ENCODE measurements around the gene RAX2.

The RAX2 gene

DNA sequence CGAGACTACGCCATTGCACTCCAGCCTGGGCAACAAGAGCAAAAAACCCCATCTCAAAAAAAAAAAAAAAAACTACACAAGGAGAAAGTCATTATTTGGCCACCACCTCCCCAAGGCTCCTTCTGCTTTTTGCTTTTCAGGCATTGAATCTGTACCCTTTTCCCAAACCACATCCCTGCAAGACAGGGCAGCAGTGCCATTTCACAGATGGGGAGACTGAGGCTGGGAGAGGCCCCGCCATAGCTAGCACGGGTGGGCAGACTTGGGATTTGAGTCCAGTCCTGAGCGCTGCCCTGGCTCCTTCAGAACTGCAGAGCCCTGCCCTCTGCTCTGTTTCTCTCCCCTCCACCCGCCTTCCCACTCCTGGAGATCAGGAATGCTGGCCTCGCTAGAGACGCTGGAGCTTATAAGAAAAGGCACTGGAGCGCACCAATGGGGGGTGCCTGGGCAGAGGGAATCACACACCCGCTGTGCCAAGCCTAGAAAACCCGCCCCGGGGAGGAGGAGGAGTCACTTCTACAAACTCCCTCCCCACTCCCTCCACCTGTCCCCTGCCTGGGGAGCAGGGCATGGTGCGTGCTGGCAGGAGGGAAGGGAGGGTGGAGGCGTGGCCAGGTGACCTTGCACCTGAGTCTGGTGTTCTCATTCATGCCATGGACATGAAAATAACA, 46.3 kb downstream of the RAX2 start:
- Histone ChIP-seq H3K4me3 (ENCODE audit: low read depth, low read length) (no peak overlapping the region), H3K4me1 (ENCODE audit: control insufficient read depth, insufficient read depth, low read length) (peaks cover 7% of the 10 kb centered on the region), H3K9me3 (ENCODE audit: control insufficient read depth, insufficient read depth, low read length) (no peaks in the 10 kb centered on the region), H3K9ac (ENCODE audit: low read depth, low read length) (no peak overlapping the region), H3K27me3 (ENCODE audit: control insufficient read depth, insufficient read depth, low read length) (no peaks in the 10 kb centered on the region), H3K36me3 (ENCODE audit: control insufficient read depth, insufficient read depth, low read length) (peaks cover 3% of the 10 kb centered on the region)

DNA sequence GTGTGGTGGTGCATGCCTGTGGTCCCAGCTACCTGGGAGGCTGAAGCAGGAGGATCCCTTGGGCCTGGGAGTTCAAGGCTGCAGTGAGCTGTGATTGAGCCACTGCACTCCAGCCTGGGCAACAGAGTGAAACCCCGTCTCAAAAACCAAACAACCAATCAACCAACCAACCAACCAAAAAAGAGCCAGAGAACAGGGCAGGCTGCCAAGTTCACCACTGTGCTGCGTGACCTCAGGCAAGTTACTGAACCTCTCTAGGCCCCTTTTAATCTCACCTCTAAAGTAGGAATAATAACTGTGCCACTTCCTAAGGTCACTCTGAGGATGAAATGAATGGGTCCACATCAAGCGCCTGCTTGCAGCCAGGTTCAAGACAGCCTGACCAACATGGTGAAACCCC, 46.9 kb downstream of the RAX2 start:
- peaks cover 3% of the 10 kb centered on the region for H3K36me3 ChIP-seq (ENCODE audit: control insufficient read depth, insufficient read depth, low read length)
- H3K4me3 ChIP-seq (ENCODE audit: low read depth, low read length) = no peak overlapping the region
- peaks cover 7% of the 10 kb centered on the region for H3K4me1 ChIP-seq (ENCODE audit: control insufficient read depth, insufficient read depth, low read length)
- H3K9me3 ChIP-seq (ENCODE audit: control insufficient read depth, insufficient read depth, low read length) = no peaks in the 10 kb centered on the region
- H3K27me3 ChIP-seq (ENCODE audit: control insufficient read depth, insufficient read depth, low read length) = no peaks in the 10 kb centered on the region
- H3K9ac ChIP-seq (ENCODE audit: low read depth, low read length) = no peak overlapping the region

DNA sequence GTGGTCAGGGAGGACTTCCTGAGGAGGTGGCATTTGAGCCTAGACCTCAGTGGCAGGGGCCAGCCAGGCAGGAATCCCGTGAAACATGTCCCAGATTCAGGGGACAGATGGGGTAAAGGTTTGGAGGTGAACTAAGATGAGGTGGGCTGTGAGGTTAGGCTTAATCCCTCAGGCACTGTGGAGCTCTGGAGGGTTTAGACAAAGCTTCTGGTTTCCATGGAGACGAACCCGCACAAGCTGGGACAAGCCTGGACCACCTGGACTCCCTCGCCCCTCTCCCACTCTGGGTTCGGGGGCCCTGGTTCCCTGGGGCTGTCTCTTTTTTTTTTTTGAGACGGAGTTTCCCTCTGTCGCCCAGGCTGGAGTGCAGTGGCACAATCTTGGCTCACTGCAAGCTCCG, 48.1 kb downstream of the RAX2 start:
- peak overlapping the region; percentile 22 for H3K4me3 ChIP-seq (ENCODE audit: low read depth, low read length)

DNA sequence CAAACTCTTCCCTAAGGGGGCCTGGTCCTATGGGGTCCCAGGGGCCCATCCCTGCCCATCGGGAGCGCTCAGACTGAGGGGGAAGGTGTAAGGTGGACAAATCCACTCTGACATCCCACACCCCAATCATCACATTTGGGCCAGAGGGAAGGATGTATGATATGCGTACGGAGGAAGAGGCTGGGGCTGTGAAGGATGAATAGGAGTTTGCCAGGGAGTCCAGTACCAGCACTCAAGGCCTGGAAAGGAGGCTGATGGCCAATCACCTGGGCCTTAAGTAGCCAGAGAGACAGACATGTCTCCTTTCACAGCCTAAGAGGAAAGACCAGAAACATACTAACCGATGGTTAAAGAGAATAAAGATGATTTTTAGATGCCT, 48.9 kb downstream of the RAX2 start:
- Histone ChIP-seq H3K36me3 (ENCODE audit: control insufficient read depth, insufficient read depth, low read length) (no peaks in the 10 kb centered on the region), H3K27me3 (ENCODE audit: control insufficient read depth, insufficient read depth, low read length) (no peaks in the 10 kb centered on the region), H3K9ac (ENCODE audit: low read depth, low read length) (no peak overlapping the region), H3K4me3 (ENCODE audit: low read depth, low read length) (peak overlapping the region; percentile 53), H3K4me1 (ENCODE audit: control insufficient read depth, insufficient read depth, low read length) (peaks cover 7% of the 10 kb centered on the region), H3K9me3 (ENCODE audit: control insufficient read depth, insufficient read depth, low read length) (no peaks in the 10 kb centered on the region)

More for the DNA sequence above, 48.1 kb downstream of the RAX2 start:
- no peaks in the 10 kb centered on the region for H3K36me3 ChIP-seq (ENCODE audit: control insufficient read depth, insufficient read depth, low read length)
- no peaks in the 10 kb centered on the region for H3K9me3 ChIP-seq (ENCODE audit: control insufficient read depth, insufficient read depth, low read length)
- peak overlapping the region; percentile 47 for H3K9ac ChIP-seq (ENCODE audit: low read depth, low read length)
- no peaks in the 10 kb centered on the region for H3K27me3 ChIP-seq (ENCODE audit: control insufficient read depth, insufficient read depth, low read length)
- H3K4me1 ChIP-seq (ENCODE audit: control insufficient read depth, insufficient read depth, low read length) = peaks cover 7% of the 10 kb centered on the region

DNA sequence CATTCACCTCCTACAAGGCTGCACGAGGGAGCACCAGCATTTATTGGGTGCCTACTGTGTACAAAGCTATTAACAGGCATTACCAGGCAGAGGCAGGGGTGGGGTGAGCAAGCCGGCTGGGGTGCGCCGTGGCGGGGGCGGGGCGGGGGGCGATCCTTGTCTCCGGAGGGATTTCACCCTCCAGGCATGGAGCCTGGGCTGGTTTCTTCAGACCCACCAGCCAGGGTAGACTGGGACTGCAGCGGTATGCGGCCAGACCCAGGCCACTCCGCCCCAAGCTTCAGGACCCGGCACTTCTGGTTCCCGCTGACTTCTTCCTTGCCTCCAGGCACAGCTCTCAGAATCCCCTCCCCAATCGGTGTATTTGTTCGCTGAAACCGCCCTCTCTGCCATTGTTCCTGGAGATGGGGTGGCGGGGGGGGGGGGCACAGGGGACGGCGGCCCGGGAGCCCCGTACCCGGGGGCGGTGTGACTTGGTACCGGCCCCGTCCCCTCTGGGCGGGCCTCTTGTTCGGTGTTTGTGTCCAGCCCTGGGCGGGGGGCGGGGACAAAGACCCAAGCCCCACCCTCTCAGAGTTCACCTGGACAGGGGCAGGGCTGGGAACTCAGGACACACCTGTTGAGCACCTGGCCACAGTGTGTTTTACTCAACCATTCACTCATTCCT, 49.5 kb downstream of the RAX2 start:
- no peaks in the 10 kb centered on the region for H3K36me3 ChIP-seq (ENCODE audit: control insufficient read depth, insufficient read depth, low read length)

DNA sequence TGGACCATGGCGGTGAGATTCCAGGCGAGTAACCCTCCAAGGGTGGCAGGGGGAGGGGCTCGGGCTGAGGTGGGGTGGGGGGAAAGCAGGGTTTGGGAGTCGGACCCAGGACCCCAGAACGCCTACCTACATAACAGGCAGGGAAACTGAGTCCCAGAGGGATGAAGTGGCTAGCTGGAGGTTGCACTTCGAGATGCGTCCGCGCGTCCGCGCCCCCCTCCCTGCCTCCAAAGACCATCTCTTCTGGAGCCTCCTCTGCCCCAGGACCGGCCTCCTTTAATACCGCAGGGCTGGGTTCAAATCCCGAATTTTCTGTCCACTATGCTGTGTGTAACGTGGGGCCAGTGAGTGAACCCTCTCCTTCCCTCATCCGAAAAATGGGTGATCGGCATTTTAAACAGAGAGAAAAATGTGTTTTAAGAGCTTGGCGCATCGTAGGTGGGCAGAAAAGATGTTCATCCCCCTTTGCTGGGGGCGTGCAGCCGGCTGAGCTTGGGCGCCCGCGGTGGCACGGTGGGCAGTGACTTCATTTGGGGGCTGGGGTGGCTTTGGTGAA, 50.1 kb downstream of the RAX2 start:
- Histone ChIP-seq H3K4me1 (ENCODE audit: control insufficient read depth, insufficient read depth, low read length) (peaks cover 7% of the 10 kb centered on the region), H3K4me3 (ENCODE audit: low read depth, low read length) (peak overlapping the region; percentile 85), H3K9ac (ENCODE audit: low read depth, low read length) (peak overlapping the region; percentile 12)

More for the DNA sequence above, 49.5 kb downstream of the RAX2 start:
- no peaks in the 10 kb centered on the region for H3K27me3 ChIP-seq (ENCODE audit: control insufficient read depth, insufficient read depth, low read length)
- H3K4me3 ChIP-seq (ENCODE audit: low read depth, low read length) = peak overlapping the region; percentile 85
- no peaks in the 10 kb centered on the region for H3K9me3 ChIP-seq (ENCODE audit: control insufficient read depth, insufficient read depth, low read length)
- H3K4me1 ChIP-seq (ENCODE audit: control insufficient read depth, insufficient read depth, low read length) = peaks cover 7% of the 10 kb centered on the region
- H3K9ac ChIP-seq (ENCODE audit: low read depth, low read length) = no peak overlapping the region

DNA sequence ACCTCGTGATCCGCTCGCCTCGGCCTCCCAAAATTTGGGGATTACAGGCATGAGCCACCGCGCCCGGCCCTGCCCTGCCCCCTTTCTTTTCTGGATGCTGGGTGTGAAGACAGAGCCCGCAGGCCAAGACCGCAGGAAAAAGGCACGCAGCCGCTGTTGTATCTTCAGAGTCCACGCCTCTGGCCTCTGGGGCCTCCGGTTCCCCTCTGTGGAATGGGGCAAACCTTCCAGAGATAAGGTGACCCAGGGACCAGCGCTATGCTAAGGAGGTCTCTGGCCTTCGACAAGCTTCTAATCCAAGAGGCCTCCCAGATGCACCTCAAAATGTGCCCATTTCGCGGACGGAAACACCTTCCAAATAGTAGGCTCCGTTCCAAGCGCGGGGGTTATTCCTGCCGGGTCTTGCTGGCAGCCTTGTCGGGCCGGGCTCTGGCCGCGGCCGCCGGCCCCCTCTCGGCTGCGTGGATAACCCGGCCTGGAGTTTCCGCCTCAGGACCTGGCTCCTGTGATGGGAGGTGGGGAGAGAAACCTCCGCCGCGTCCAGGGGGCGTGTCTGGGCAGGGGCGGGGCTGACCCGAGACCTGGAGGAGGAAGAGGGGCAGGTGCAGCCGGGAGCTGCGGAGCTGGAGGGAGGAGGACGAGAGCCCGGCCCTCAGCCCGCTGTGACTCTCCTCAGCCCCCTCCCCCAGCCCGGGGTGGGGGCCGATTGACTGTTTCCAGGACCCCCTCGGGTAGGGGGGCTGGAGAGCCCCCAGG, 50.7 kb downstream of the RAX2 start:
- no peaks in the 10 kb centered on the region for H3K9me3 ChIP-seq (ENCODE audit: control insufficient read depth, insufficient read depth, low read length)
- H3K36me3 ChIP-seq (ENCODE audit: control insufficient read depth, insufficient read depth, low read length) = no peaks in the 10 kb centered on the region
- peaks cover 7% of the 10 kb centered on the region for H3K4me1 ChIP-seq (ENCODE audit: control insufficient read depth, insufficient read depth, low read length)
- no peak overlapping the region for H3K9ac ChIP-seq (ENCODE audit: low read depth, low read length)
- no peaks in the 10 kb centered on the region for H3K27me3 ChIP-seq (ENCODE audit: control insufficient read depth, insufficient read depth, low read length)
- H3K4me3 ChIP-seq (ENCODE audit: low read depth, low read length) = peak overlapping the region; percentile 85

More for the DNA sequence above, 50.1 kb downstream of the RAX2 start:
- H3K36me3 ChIP-seq (ENCODE audit: control insufficient read depth, insufficient read depth, low read length) = no peaks in the 10 kb centered on the region
- no peaks in the 10 kb centered on the region for H3K27me3 ChIP-seq (ENCODE audit: control insufficient read depth, insufficient read depth, low read length)
- H3K9me3 ChIP-seq (ENCODE audit: control insufficient read depth, insufficient read depth, low read length) = no peaks in the 10 kb centered on the region

DNA sequence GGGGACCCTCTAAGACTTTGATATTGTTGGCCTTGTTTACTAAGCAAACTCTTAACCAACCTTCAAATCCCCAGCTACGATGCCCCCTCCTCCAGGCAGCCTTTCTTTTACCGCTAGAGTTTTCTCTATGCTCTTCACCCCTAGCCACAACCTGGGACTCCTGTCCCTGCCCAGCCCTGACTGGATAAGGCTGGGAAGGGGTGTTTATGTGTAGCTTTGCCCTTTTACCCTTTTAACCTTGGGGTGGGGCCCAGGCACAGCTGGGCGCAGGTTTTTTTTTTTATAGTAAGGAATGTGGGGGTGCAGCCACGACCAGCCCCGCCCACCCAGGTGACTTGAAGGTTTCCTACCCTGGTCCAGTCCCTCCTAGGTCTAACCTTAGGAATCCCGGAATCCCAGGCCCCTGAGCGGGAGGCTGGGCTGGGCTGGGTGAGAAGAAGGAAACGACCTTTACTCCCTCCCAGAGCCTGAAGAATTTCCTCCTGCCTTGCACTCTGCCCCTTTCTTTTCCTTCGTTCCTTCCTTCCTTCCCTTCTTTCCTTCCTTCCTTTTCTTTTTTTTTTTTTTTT, 51.6 kb downstream of the RAX2 start:
- Histone ChIP-seq H3K9me3 (ENCODE audit: control insufficient read depth, insufficient read depth, low read length) (no peaks in the 10 kb centered on the region), H3K36me3 (ENCODE audit: control insufficient read depth, insufficient read depth, low read length) (no peaks in the 10 kb centered on the region), H3K4me1 (ENCODE audit: control insufficient read depth, insufficient read depth, low read length) (peaks cover 5% of the 10 kb centered on the region), H3K9ac (ENCODE audit: low read depth, low read length) (no peak overlapping the region), H3K4me3 (ENCODE audit: low read depth, low read length) (no peak overlapping the region), H3K27me3 (ENCODE audit: control insufficient read depth, insufficient read depth, low read length) (no peaks in the 10 kb centered on the region)

DNA sequence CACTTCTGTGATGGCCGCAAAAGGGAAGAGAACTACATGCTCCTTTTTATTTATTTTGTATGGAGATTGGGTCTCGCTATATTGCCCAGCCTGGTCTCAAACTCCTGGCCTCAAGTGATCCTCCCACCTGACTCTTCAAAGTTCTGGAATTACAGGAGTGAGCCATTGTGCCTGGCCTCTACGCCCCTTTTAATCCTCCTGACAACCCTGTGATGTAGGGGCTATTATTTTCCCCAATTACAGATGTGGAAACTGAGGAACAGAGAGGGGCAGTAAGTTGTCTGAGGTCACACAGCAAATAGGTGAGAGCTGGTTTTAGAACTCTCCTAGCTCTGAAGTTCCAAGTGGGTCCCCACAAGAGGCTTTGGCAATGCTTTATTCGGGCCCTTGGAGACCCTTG, 52.2 kb downstream of the RAX2 start:
- H3K27me3 ChIP-seq (ENCODE audit: control insufficient read depth, insufficient read depth, low read length) = no peaks in the 10 kb centered on the region
- H3K9me3 ChIP-seq (ENCODE audit: control insufficient read depth, insufficient read depth, low read length) = no peaks in the 10 kb centered on the region
- no peaks in the 10 kb centered on the region for H3K36me3 ChIP-seq (ENCODE audit: control insufficient read depth, insufficient read depth, low read length)
- H3K4me1 ChIP-seq (ENCODE audit: control insufficient read depth, insufficient read depth, low read length) = peaks cover 5% of the 10 kb centered on the region
- H3K4me3 ChIP-seq (ENCODE audit: low read depth, low read length) = no peak overlapping the region
- H3K9ac ChIP-seq (ENCODE audit: low read depth, low read length) = no peak overlapping the region

Data from iPS-15b (cell line).